Stimulated activated naive CD4-positive, alpha-beta T cell treated with Interleukin-2 at 50 U/mL for 16 hours (primary cell): ENCODE measurements around the gene PRDM16.

Source experiments
- DNase-seq: peaks from one replicate; lab custom pipeline; 2025; lab: John Stamatoyannopoulos, UW

Gene PRDM16

DNA sequence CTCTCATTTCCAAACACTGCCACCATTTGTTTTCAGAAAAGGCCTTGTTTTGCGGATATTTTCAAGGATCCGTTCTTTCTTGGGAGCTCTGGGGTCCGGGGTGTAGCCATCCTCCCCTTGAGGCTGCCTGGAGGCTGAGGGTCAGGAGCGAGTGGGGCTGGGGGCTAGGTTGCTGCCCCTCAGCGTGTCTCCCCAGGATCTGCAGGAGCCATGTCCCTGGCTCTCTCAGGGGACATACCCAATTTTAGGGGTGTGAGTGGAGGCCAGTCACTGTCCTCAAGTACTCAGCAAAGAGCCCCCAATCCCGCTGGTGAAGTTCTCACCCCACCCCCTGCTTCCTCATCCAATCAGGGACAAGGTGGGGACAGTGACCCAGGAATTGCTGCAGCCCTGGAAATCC is 15.0 kb upstream of the PRDM16 start:
- no peak for DNase-seq

DNA sequence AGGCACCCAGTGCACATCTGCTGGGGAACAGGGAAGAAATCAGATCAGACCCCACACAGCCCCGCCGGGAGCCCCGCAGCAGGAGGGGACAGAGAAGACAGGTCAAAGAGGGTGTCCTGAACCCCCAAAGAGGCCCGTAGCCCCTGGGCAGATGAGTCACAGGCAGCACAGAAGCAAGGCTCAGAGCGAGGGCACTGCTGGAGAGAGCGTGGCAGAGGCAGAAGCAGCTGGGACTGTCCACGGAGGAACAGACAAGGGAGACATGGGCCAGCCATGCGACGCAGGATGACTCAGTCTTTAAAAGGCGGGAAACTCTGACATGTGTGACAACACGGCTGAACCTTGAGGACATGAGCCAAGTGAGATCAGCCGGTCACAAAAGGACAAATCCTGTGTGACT is 14.5 kb upstream of the PRDM16 start:
- no peak for DNase-seq

- DNase-seq: no peak
Measured at GRCh38 chr1:3055051-3055450, 14.0 kb upstream of the PRDM16 start.

DNA sequence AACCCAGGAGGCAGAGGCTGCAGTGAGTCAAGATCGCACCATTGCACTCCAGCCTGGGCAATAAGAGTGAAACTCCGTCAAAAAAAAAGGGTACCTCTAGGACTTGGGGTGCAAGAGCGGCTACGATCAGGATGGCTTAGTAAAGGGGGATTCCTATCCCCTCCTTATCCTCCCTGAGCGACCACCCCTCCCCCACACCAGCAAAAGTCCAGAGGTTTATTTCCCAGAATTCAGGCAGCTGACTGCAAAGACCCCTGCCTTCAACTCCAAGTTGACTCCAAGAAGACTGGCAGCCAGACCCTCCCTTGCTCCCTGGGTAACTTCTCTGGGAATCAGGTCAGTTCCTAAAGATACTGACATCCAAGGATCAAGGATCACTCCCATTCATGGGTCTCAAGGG is 12.4 kb upstream of the PRDM16 start:
- no peak for DNase-seq

DNA sequence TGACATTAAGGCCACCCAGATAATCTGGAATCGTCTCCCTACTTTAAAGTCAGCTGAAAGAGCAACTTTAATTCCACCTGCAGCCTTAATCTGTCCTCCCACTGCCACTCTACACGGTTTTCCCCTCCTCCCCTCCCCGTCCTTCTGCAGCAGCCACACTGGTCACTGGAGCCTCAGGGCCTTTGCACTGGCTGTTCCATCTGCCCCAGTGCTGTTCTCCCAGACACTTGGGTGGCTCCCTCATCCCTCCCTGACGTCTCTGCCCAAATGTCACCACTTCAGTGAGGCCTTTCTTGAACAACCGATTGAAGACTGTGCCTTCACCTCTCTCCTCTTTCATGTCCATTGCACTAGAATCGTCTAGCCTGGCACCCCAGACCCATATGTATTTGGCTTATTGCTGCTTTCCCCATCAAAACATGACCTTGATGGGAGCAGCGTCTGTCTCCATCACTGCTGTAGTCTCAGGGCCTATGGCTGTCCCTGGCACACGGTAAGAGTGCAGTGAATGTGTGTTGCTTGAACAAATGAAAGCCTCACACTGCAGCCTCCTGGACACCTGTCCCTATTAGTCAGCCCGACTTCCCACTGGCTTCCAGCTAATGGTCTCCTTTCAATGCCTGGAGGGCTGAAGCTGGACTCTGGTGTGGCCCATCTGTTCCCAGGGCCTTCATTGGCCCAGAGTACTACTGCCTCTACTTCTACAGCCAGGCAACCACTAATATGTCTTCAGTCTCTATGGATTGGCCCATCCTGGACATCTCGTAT is 10.6 kb upstream of the PRDM16 start:
- no peak for DNase-seq

DNA sequence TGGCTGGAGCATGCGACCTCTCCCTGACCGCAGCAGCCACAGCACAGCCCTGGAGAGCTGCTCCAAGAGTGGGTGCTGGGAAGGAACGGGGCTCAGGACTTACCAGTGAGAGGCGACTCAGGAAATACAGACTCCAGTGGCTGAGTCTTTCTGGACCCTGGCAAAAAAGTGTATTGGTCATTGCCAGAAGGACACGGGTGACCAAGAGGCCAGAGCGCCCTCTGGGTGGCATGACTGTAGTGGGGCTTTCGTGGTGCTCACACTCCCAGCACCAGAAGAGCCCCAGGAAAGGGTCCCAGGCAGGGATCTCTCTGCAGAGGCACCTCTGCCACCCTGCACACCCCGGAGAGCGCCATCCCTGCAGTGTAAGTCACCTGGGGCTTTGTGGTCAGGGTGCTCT is 8.9 kb upstream of the PRDM16 start:
- DNase-seq: no peak

- DNase-seq: no peak
Measured at GRCh38 chr1:3060601-3061551, 8.1 kb upstream of the PRDM16 start.

DNA sequence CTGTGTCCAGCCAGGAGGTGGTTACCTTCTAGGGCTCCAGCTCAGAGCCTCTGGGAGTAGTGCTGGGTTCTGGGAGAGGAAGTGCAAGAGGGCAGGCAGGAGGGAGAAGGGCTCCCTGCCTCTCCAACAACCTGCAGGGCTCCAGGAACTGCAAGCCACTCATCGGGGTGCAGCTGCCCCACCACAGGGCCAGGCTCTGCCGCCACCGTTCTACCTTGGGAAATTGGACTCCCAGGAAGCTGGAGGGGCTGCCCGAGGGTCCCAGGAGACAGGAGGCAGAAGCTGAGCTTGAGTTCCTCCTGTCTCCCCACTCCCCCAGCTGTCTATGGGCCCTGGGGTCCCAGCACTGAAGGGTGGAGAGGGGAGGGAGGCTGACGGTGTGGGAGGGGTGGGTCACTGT is 7.4 kb upstream of the PRDM16 start:
- no peak for DNase-seq

- no peak for DNase-seq
Measured at GRCh38 chr1:3061981-3062615, 6.9 kb upstream of the PRDM16 start.

DNA sequence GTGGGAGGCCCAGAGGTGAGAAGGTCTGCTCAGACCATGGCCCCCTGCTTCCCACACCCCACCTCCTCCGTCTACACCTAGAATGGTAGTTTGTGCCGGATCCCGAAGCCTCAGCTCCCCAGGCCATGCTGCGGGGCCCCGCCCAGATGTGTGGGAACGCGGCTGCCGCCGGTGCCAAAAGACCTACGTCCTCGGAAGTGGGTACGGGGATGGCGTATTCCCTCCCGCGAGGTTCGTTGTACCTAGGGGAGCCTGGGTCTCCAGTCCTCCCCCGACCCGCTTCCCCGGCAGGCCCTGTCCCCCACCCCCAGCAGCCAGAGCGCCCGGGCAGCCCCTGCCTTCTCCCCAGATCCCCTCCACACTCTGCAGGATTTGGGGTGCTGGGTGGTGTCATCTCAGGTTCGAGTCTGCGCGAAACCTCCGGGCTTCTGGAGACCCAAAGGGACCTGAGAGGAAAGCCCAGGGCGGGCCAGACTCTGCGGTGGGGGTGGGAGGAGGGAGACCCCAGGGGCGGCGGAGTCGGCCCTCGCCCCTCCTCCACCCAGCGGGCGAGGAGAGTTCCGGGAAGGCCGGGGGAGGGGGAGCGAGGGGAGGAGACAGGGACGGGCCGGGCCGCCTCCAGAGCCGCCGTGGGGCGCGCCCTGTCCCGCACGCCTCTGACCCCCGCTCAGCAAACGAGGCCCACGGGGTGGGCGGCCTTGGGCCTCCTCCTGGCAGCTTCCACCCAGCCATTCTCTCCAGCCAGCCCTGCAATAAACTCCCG is 6.2 kb upstream of the PRDM16 start:
- DNase-seq: no peak

- no peak for DNase-seq
Measured at GRCh38 chr1:3063379-3064295, 5.4 kb upstream of the PRDM16 start.

- no peak for DNase-seq
Measured at GRCh38 chr1:3064296-3064850, 4.6 kb upstream of the PRDM16 start.

GRCh38 chr1:3064901-3065300 is 4.1 kb upstream of the PRDM16 start:
- no peak for DNase-seq

DNA sequence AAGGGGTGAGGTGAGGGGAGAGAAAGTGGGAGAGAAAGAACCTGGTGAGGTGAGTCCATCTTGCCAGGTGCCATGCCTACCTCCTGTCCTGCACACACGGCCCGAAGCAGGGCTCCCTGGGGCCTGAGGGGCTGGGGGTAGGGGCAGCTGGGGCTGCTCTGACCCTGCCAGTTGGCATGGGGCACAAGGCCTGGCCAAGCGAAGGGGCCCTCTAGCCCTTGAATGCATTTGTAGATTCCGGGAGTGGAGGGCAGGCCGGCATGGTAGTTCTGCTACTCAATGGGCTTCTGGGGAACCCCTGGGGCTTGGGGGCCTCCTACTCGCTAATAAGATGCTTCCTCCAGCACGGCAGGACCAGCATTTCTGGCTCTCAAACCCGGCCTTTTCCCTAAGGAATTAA is 3.6 kb upstream of the PRDM16 start:
- no peak for DNase-seq

DNA sequence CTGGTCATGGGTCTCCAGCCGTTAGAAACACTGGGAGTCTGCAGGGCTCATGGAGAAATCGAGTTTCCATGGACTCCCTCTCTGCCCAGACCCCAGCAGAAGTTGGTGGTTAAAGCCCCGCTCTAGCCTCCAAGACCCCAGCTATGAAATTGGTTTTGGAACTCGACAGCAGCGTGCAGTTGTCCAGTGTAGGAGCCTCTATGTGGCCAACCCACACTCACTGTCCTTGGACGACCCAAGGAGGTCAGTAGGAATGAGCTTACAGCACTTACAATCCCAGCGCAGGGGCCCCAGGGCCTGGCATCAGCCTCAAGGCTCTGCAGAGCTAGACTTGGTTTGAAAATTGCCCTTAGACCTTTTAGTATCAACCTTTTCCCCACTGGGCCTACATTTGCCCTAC is 3.2 kb upstream of the PRDM16 start:
- no peak for DNase-seq

GRCh38 chr1:3066250-3066711 is 2.7 kb upstream of the PRDM16 start:
- no peak for DNase-seq

DNA sequence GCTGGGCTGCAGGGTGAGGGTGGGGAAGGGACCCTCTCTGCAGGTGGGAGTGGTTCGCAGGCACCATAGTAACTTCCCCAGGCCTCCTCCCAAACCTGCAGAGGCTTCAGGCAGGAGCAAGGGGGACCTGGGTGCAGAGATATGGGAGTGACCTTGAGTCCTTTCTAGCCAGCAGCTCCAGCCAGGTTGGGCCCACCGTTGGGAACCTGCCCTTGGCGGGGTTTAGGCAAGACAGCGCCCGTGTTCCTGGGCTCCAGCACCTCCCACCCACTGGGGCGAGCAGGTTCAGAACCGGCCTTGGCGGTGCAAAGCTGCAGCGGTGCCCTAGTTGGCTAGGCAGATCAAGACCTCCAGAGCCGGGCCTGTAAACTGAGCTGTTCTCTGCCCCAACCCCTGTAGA is 2.2 kb upstream of the PRDM16 start:
- DNase-seq: no peak

- DNase-seq: no peak
Measured at GRCh38 chr1:3067301-3067670, 1.7 kb upstream of the PRDM16 start.

DNA sequence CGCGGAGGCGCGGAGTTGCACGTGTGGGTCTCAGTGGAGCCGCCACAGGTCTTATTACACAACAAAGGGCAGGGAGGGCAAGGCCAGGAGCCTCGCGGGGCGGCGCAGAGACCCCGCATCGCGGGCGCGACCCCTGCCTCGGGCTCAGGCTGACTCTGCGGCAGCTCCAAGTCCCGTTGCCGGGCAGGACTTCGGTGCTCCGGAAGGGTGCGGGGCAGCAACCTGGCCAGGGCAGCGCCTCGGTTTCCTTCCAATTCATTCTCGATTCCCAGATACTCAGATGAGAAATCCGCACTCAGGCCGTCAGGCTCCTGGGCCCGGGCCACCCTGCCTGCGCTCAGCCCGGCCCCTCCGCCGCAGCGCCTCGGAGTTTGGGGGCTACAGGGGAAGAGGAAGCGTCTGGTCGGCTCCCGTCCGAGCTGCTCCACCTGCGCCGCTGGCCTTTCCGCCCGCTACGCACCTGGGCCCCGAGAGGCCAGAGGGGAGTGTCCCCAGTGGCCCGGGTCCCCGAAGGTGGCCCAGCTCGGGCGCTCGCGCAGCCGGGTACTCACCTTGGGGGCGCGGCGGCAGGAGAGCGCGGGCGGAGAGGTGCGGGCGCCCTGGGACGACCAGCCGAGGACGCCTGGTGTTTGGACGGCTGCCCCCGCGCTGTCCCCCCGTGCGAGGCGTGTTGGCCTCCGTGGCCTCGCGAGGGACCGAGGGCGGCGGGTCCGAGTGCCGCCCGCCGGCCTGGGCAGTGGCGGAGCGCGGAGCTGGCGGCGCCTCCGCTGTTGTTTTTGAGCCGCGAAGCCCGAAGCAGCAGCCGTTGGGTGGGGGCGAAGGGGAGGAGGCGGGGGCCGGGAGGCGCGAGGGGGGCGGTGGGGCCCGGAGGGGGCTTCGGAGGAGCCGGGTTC is 1.1 kb upstream of the PRDM16 start:
- no peak for DNase-seq
